ENCODE measurements around the gene PIN4. TPM values are rescaled to one million over a fixed set of nuclear protein-coding genes. Genes with fewer than 3 reads are reported as not detected.
"Not testable (repeated sequence)": the region's sequence is repeated elsewhere in the genome, so short reads cannot be mapped to it uniquely, and the experiment has no call there.

PIN4 gene
- total RNA-seq, 1 experiment from 2014 or later: 14.3 TPM

GRCh38 chrX:72201836-72202536 is 20.4 kb downstream of the PIN4 start:
- DNase-seq (ENCODE audit: low read depth): peak; percentile 85

- no peak for DNase-seq (ENCODE audit: low read depth)
Measured at GRCh38 chrX:72202792-72203401, 21.3 kb downstream of the PIN4 start.

DNA sequence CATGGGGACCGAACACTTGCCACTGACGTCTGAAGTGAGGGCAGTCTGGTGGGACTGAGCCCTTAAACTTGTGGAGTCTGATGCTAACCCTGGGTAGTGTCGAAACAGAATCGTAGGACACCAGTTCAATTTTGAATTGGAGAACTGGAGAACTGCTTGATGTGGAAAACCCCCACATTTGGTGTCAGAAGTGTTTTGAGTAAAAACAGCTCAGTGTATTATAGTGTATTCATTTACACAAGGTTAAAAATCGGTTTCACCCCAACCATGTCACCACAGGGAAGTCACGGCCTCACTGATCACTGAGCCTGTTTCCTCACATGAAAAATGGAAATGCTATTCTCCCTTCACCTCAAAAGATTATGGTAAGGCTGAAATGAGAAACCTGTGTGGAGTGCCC is 21.9 kb downstream of the PIN4 start:
- DNase-seq (ENCODE audit: low read depth): no peak

- DNase-seq (ENCODE audit: low read depth): no peak
Measured at GRCh38 chrX:72205706-72206105, 24.1 kb downstream of the PIN4 start.

- no peak for DNase-seq (ENCODE audit: low read depth)
Measured at GRCh38 chrX:72207366-72207765, 25.8 kb downstream of the PIN4 start.

DNA sequence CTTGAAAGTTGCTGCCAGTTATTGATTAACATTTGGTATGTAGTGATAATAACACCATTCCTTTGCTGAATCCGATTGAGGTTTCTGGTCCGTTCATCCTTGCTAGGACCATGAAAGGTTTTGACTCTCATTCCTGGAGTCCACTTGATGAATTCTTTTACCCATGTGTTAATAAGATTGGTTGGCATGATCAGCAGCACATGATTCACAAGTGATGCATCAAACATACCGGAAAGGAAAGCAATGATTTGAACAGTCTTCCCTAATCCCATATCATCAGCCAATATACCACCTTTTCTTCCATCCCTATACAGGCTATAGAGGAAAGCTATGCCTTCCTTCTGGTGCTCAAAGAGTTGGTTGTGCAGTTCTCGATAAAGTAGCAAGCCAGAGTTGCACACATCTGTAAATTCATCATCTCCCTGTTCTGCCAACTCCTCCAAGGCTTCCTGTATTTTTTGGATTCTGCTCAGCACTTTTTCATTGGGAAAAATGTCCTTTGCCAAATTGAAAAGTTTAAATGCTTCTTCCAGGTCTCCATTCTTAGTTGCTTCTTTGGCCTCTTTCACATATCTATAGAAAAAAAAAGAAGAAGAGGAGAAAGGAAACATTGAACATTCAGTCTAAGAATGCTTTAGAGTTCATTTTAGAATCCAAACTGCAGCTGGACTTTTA is 26.7 kb downstream of the PIN4 start:
- DNase-seq (ENCODE audit: low read depth): no peak

DNA sequence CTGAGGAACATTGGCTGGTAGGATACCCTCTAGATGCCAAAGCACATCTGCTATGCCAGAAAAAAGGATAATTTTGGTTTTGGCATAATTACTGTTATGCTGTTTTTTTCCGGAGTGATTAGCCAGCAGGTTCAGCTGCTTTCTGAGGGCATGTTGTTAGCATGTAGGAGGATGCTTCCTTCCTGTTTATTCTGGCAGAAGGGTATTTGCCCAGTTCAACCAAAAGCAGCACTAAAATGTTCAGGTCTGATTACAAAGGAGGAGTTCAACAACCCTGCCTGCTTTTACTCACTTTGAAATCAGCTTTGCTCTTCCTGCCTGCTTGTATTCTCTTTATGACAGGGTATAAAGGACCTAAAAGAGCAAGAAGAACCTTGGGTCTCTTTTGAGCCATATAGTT is 35.4 kb downstream of the PIN4 start:
- no peak for DNase-seq (ENCODE audit: low read depth)

DNA sequence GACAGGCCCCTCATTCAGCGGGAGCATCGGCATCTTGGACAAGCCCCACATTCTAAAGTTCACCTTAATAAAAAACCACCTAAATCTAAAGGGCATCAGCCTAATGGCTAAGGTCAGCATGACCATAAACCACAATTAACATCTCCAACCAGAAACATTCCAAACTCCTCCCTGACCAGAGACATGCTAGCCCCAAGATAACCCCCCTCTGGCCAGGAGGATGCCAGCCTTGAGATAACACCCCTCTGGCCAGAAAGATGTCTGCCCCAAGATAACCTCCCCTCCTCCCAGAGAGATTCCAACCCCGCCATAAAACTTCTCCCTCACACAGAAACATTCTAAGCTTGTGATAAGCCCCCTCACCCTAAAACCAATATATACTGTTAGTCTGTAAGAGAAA is 38.8 kb downstream of the PIN4 start:
- not testable (repeated sequence) for DNase-seq (ENCODE audit: low read depth)

DNA sequence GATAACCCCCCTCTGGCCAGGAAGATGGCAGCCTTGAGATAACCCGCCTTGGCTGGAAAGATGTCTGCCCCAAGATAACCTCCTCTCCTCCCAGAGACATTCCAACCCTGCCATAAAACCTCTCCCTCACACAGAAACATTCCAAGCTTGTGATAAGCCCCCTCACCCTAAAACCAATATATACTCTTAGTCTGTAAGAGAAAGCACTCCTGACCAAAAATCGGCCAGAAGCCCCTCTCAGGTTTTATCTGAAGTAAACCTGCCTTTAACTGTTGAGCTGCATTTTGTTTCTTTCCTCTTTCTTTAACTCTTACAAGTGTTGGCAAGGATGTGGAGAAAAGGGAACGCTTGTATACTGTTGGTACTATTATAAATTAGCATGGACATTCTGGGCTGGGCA is 48.7 kb downstream of the PIN4 start:
- DNase-seq (ENCODE audit: low read depth): no peak

DNA sequence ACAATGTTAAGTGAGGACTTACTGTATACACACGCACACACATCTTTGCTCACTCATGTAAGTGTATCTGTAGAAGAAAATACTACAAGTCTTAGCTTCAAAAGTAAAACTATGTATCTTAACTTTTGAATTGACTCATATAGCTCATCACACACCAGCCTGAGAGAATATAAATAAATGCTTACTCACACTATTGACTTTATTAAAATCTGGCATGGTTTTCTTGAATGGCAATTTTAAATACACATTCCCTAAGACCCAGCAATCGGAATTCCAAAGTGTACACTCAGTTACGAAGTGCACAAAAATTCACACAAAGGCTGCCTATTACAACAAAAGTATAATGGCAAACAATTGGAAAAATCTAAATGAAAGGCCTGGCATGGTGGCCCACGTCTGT is 55.3 kb downstream of the PIN4 start:
- DNase-seq (ENCODE audit: low read depth): no peak

- no peak for DNase-seq (ENCODE audit: low read depth)
Measured at GRCh38 chrX:72238183-72238582, 56.6 kb downstream of the PIN4 start.

DNA sequence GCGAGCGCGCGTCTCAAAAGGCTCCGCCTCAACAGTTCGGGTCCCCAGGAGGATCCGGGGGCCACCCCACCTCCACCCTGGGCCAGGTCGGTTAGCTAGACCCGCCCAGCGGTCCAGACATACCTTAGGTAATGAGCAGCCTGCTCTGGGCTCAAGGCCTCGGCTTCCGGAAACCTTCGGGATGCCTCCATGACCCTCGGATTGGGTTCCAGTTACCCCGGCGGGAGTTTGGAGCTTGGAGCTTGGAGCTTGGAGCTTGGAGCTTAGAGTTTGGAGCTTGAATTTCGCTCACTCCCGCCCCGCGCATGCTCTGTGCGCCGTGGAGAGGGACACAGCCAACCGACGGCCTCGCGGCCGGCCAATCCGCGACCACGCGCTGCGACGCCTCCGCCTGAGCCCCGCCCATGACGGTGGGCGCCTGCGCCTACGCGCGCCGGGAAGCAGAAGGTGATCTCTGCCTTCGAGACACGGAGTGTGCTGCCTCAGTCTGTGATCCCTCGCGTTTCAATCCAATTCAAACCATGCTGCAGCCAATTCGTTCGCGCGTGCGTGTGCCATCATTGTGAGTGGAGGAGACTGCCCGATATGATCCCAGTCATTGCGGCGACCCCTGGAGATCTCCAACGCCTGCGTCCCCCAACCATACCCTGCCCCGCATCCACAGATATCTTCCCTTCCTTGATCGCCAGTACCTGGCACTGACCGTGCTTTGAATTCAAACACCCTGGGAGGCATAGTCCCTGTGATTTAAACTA is 57.3 kb downstream of the PIN4 start, which contains the start of gene ERCC6L:
ERCC6L (minus strand) TSS at position 307 of the 755 bp plus-strand sequence; CDS start at position 191, 116 bp downstream.
- DNase-seq (ENCODE audit: low read depth): peak; percentile 89

GRCh38 chrX:72240976-72241375 is 59.4 kb downstream of the PIN4 start:
- DNase-seq (ENCODE audit: low read depth): no peak

- DNase-seq (ENCODE audit: low read depth): peak; percentile 38
Measured at GRCh38 chrX:72243472-72243871, 61.9 kb downstream of the PIN4 start.

DNA sequence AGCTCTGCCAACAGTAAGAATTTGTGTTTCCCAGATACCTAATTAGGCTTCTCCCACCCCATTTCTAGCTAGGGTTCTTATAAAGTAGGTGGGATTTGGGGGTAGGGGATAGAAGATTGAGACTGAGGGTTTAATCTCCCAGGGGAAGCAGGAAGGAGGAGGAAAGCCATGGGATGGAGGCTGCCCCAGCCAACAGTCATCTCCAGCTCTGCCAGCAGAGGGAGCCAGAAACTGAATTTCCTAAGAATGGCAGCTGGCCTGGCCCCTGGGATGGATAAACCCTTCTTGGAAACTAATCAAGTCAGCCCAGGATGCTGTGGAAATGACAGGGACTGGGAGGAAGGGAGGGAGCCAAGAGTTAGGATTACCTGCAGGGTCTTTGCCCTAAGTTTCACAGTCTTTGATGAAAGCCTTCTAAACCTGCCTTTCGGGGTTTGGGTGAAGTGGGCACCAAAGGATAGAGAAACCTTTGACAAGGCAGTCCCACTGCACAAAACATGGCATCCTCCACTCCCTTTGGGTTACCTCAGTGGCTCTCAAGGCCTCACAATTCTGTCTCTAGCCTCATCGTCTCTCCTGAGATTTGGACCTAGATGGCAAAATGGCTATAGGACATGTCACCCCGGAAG is 64.0 kb downstream of the PIN4 start:
- peak; percentile 60 for DNase-seq (ENCODE audit: low read depth)

DNA sequence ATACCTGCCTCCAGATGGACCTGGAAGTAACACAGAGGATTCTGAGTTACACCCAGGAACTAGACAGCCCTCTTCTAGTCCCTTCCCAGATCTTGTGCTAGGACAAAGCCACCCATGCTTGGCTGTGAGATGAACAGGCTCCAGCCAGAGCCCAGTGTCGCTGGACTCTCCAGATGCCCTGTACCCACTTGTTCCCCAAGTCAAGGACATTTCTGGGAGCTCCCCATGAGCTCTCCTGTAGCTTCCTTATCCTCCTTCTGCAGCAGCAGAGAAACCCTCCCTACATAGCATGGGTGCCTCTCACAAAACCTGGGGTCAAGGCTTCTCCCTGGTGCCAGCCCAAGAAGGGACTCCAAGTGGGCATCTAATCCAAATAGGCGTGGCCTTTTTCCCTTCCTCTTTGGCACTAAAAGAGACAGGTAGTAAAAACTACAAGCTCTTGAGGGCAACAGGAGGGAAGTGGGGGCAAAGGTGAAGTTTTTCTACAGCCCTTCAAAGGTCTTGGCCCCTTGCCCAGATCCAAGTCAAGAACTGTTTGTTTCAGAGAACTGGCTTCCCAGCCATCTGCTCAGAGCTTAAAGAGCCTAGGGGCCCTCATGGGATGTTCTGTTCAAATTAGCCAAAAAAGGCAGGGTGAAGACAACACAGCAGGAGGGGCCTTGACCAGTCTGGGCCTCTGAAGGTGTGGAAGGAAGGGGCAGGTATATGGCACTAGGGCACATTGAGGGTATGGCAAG is 65.8 kb downstream of the PIN4 start:
- DNase-seq (ENCODE audit: low read depth): no peak

All from HT1080 (cell line).